GM18868 (cell line): Measurements from ENCODE around the gene ZBTB34.
"Not testable (repeated sequence)": the region's sequence is repeated elsewhere in the genome, so short reads cannot be mapped to it uniquely, and the experiment has no call there.

Experiments
- ATAC-seq: cut with Tn5 transposase; IDR thresholded peaks from one replicate; pipeline ENCODE4 v1.9.1; 2021; ENCODE audit warnings: mild to moderate bottlenecking, moderate library complexity; ENCODE audit not compliant: unreplicated experiment

Gene ZBTB34

GRCh38 chr9:126860077-126860756 lies at the start of gene ZBTB34:
Gene ZBTB34, plus strand, starts transcription at chr9:126860639. Its CDS starts 18,761 bp downstream, at chr9:126879400.
- peak; percentile 76 for ATAC-seq

- no peak for ATAC-seq
Observed at GRCh38 chr9:126813072-126813471, 47.4 kb upstream of the ZBTB34 start.

DNA sequence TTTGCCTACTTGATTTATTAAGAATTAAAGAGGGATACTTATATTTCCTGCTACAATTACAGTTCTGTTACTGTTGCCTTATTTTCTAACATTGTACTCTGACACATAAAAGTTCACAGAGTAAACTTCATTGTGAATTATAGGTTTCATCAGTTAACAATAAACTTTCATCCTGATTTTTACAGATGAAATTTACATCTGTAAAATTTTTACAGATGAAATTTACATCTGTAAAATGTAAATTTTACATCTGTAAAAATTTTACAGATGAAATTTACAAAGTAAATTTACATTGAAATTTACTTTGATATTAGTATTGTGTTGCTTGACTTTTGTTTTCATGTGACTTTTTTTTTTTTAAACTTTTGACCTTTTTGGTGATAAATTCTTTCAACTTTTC lies 46.3 kb upstream of the ZBTB34 start:
- no peak for ATAC-seq

DNA sequence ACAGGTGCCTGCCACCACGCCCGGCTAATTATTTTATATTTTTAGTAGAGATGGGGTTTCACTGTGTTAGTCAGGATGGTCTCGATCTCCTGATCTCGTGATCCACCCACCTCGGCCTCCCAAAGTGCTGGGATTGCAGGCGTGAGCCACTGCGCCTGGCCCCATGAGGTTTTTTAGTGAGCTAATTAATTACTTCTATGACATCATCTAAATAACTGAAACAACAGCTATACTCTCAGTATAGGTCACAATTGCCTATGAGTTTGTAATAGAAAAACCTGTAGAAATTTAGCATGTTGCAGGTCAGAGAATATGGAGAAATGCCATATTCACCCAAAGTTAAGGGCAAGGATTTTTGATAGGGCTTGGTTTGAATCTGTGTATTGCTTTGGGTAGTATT lies 42.8 kb upstream of the ZBTB34 start:
- not testable (repeated sequence) for ATAC-seq

DNA sequence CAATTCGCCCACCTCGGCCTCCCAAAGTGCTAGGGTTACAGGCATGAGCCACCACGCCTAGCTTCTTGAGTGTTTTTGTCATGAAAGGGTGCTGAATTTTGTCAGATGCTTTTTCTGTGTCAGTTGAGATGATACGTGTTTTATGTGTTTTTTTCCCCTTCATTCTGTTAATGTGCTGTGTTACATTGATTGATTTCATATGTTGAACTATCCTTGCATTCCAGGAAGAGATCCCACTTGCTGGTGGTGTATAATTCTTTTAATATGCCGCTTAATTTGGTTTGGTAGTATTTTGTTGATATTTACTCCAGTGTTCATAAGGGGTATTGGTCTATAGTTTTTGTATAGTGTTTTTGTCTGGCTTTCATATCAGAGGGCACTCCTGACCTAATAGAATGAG lies 42.0 kb upstream of the ZBTB34 start:
- ATAC-seq: no peak

GRCh38 chr9:126819482-126819881 lies 41.0 kb upstream of the ZBTB34 start:
- ATAC-seq: no peak

DNA sequence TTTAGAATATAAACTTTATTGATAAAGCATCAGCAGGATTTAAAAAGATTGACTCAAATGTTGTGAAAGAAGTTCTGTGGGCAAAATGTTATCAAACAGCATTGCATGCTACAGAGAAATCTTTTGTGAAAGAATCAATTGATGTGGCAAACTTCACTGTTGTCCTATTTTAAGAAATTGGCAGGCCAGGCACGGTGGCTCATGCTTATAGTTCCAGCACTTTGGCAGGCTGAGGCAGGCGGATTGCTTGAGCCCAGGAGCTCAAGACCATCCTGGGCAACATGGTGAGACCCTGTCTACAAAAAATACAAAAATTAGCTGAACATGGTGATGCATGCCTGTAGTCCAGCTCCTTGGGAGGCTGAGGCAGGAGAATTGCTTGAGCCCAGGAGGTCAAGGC lies 38.2 kb upstream of the ZBTB34 start:
- no peak for ATAC-seq

DNA sequence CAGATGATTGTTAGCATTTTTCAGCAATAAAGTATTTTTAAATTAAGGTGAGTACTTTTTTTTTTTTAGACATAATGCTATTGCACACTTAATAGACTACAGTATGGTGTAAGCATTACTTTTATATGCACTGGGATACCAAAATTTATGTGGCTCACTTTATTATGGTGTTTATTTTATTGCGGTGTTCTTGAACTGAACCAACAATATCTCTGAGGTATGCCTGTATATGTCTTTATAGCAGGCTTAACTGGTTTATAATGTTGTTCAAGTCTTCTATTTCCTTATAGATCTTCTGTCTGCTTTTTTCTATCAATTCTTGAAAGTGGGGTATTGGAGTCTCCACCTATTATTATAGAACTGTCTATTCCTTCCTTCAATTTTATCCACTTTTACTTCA lies 37.6 kb upstream of the ZBTB34 start:
- no peak for ATAC-seq

GRCh38 chr9:126824052-126824451 lies 36.4 kb upstream of the ZBTB34 start:
- not testable (repeated sequence) for ATAC-seq

DNA sequence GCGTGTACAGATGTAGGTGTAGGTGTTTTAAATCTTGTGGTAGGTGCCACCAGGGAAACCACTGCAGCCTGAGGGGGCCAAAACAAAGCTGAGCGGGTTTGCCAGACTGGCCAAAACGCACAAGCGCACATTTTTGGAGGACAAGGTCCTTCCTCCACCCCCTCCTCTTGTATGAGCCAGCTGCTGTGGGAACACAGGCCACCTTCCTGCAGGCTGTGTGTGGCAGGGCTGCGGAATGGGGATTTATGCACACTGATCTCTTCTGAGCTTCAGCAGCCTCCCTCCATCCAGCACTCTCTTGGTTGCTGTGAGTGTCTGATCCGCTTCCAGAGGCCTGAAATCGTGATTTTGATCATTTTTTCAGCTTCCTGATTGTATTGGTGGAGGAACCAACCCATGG lies 33.2 kb upstream of the ZBTB34 start:
- ATAC-seq: no peak

GRCh38 chr9:126829035-126829434 lies 31.4 kb upstream of the ZBTB34 start:
- ATAC-seq: no peak

GRCh38 chr9:126830827-126831226 lies 29.6 kb upstream of the ZBTB34 start:
- ATAC-seq: no peak

DNA sequence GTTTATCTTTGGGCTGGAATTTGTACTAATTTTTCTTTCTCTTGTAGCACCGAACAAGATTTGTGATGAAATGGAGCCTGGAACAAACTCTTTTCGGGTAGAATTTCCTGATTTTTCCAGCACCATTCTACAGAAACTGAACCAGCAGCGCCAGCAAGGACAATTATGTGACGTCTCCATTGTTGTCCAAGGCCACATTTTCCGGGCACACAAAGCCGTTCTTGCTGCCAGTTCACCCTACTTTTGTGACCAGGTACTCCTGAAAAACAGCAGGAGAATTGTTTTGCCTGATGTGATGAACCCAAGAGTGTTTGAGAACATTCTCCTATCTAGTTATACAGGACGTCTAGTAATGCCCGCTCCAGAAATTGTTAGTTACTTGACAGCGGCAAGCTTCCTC lies 28.0 kb upstream of the ZBTB34 start:
- ATAC-seq: no peak

- no peak for ATAC-seq
Observed at GRCh38 chr9:126833020-126833419, 27.4 kb upstream of the ZBTB34 start.

DNA sequence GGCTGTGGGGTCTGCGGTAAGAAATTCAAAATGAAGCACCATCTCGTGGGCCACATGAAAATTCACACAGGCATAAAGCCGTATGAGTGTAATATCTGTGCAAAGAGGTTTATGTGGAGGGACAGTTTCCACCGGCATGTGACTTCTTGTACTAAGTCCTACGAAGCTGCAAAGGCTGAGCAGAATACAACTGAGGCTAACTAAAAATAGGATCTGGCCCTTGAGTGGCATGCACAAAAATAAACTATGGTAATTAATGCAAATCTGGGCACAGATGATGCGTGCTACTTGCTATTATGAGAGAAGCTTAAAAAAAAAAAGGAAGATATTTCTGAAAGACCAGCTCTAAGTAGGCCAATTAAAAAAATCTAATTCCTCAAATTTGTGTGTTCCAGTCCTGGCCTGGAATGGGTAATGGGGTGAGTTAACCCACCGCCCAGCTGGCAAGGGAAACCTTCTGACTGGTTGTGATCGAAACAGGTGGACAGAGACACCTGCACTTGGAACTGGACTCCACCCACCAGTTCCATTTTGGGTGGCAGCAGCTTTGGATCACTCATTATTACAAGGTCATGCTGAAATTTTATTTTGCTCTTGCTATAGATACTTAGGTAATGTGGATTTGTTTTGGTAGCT lies 26.6 kb upstream of the ZBTB34 start:
- ATAC-seq: no peak

DNA sequence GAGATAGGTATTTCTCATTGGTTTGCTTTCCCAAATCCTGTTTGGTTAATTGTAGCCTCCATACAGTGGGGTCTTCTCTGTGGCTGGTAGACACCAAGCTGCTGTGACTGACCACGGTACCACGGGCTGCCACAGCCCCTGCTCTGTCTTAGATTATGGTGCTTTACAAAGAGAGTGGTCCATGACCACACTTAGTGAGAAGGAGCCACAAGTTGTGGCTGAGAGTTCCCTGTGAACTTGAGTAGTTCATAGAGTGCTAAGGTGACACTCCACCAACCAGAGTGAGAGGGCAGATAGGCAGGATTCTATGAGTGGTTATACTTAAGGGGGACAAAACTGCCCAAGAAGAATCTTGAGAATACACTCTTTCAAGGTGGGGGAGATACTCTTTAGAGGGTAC lies 25.8 kb upstream of the ZBTB34 start:
- no peak for ATAC-seq

DNA sequence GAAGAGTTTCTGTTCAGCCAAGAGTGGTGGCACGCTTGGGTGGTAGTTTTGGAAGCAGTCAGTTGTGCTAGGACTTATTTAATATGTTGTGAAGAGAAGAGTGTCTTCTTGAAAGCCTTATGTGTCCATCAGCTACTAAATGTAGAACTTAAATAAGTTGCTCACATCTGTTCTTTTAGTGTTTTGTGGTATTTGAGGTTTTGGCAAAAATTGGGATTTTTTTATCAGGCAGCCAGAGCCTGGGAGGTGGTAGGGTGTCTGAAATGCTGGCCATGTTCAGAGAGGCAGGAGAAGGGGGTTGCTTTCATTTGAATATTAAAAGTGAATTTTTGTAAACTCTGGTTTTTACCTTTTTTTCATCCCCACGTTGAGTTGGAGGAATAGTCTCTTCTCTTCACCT lies 24.2 kb upstream of the ZBTB34 start:
- ATAC-seq: no peak

- ATAC-seq: no peak
Observed at GRCh38 chr9:126838055-126838811, 22.2 kb upstream of the ZBTB34 start.

DNA sequence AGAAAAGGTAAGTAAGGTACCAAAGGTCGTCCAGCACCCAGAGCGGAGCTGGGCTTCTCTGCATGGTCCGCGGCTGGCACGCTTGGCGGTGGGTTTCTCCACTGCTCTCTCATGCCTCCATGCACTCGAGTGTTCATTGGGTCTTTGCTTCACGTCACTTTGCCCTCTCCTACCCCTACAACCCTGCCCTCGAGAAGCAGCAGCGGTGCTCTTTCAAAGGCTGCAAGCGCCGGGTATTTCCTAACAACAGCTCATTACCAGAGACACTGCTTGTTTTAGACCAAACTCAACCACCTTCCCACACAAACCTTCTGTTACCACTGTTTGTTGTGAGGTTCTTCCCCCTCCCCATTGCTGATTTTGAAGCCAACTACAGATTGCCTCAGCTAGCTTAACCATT lies 21.5 kb upstream of the ZBTB34 start:
- ATAC-seq: peak; percentile 58

- no peak for ATAC-seq
Observed at GRCh38 chr9:126839301-126839700, 21.1 kb upstream of the ZBTB34 start.

DNA sequence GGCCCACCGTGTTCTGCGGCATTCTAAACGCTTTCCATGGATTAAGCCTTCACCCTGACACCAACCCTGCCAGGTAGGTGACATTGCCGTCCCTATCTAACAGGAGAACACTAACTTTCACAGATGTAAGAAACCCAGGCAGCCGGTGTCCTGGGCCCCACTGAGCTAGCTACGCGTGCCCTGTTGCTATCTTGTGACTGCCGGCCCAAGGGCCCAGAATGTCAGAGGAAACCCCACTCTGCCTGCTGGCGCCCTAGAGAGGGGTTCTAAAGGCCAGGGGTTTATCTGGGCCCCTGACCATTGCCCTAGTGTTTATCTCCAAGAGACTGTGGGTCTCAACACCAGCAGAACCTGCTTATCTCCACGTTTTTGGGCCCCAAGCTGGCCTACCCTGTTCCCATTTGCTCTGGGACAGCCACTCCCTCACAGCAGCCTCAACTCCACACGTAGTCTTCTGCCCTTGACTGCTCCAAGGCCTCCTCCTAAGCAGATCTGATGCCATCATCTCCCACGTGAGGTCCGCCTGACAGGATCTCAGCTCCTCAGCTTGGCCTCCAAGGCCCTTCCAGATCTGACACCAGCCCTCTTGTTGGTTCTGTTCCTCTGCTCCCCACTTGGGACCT lies 18.1 kb upstream of the ZBTB34 start:
- no peak for ATAC-seq
